PFSK-1 (cell line): ENCODE data around the gene RYR1.

ENCODE experiments used
- FOXP2 ChIP-seq: optimal IDR thresholded peaks from 2 replicates; pipeline ENCODE3; 2011; ENCODE audit warnings: borderline replicate concordance, control low read depth, inconsistent platforms; ENCODE audit not compliant: insufficient read depth; ENCODE audit errors: extremely low read length, extremely low read depth
- POLR2AphosphoS5 ChIP-seq: IDR thresholded peaks from 2 replicates; pipeline ENCODE4 v1.6.1; 2012; ENCODE audit warnings: low read depth, mild to moderate bottlenecking, control low read depth, low read length, moderate library complexity
- REST ChIP-seq, 2 experiments: IDR thresholded peaks; 2 replicates each; pipeline versions ENCODE4 v1.6.1 to v1.8.0; 2011 to 2012; ENCODE audit warnings: low read depth in 2 of 2, low read length in 2 of 2, control low read depth in 1 of 2, inconsistent platforms in 1 of 2, mild to moderate bottlenecking in 1 of 2, moderate library complexity in 1 of 2; ENCODE audit not compliant: insufficient read depth in 1 of 2
- SIN3A ChIP-seq: IDR thresholded peaks from 2 replicates; pipeline ENCODE4 v1.6.1; 2012; ENCODE audit warnings: mild to moderate bottlenecking, low read length, moderate library complexity, borderline replicate concordance; ENCODE audit not compliant: insufficient read depth
- TAF1 ChIP-seq: IDR thresholded peaks from 2 replicates; pipeline ENCODE4 v1.6.1; 2012; ENCODE audit warnings: low read length, control low read depth, borderline replicate concordance; ENCODE audit not compliant: insufficient read depth

GRCh38 chr19:38635483-38636399 is 202.2 kb downstream of the RYR1 start:
- no peak for TF ChIP-seq POLR2AphosphoS5
- no peak for TF ChIP-seq TAF1
- no peak for TF ChIP-seq REST (IDR thresholded peaks at IDR 0.05; ENCODE audit: insufficient read depth in 1 of 2, low read depth in 2 of 2, low read length in 2 of 2)
- no peak for TF ChIP-seq SIN3A
- TF ChIP-seq FOXP2, result no peak
